ENCODE results near the gene FKBP4. TPM values are rescaled to one million over a fixed set of nuclear protein-coding genes. Genes with fewer than 3 reads are reported as not detected.
A peak's percentile ranks its signal among the peaks of the same experiment; 100 is the strongest.

The FKBP4 gene
- total RNA-seq, 2 donors from 2014 or later = 63.1 to 274 TPM

DNA sequence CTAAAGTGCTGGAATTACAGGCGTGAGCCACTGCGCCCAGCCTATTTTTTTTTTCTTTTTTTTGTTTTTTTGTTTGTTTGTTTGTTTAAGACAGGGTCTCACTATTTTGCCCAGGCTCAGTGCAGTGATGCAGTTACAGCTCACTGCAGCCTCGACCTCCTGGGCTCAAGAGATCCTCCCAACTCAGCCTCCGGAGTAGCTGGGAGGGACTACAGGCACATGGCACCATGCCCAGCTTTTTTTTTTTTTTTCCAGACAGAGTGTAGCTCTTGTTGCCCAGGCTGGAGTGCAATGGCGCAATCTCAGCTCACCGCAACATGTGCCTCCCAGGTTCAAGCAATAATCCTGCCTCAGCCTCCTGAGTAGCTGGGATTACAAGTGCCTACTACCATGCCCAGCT is 11.9 kb downstream of the FKBP4 start:
- peaks cover 14% of the 10 kb centered on the region for H3K36me3 ChIP-seq
- H3K27me3 ChIP-seq = no peaks in the 10 kb centered on the region
- no peak for TF ChIP-seq CTCF (IDR thresholded peaks at IDR 0.05)
- H3K9me3 ChIP-seq = no peaks in the 10 kb centered on the region
- H3K4me3 ChIP-seq = no peak overlapping the region
- DNase-seq = no peak
- intact Hi-C loops (cut with DNase I) = no loop called here
- peaks cover 3% of the 10 kb centered on the region for H3K4me1 ChIP-seq
- no peak overlapping the region for H3K9ac ChIP-seq (ENCODE audit: low read depth in 2 of 2, low read length in 2 of 2)
- no peak overlapping the region for H3K27ac ChIP-seq

GRCh38 chr12:2811801-2812200 is 17.0 kb downstream of the FKBP4 start:
- Histone ChIP-seq H3K4me1 (peaks cover 14% of the 10 kb centered on the region), H3K4me3 (peak overlapping the region; percentile 64), H3K9ac (ENCODE audit: low read depth in 2 of 2, low read length in 2 of 2) (peak overlapping the region in 1 of 2 donors; percentile 97), H3K27ac (no peak overlapping the region), H3K9me3 (no peaks in the 10 kb centered on the region), H3K27me3 (no peaks in the 10 kb centered on the region), H3K36me3 (no peaks in the 10 kb centered on the region)
- DNase-seq = no peak
- TF ChIP-seq CTCF (IDR thresholded peaks at IDR 0.05) = no peak
- intact Hi-C loops (cut with DNase I) = no loop called here

DNA sequence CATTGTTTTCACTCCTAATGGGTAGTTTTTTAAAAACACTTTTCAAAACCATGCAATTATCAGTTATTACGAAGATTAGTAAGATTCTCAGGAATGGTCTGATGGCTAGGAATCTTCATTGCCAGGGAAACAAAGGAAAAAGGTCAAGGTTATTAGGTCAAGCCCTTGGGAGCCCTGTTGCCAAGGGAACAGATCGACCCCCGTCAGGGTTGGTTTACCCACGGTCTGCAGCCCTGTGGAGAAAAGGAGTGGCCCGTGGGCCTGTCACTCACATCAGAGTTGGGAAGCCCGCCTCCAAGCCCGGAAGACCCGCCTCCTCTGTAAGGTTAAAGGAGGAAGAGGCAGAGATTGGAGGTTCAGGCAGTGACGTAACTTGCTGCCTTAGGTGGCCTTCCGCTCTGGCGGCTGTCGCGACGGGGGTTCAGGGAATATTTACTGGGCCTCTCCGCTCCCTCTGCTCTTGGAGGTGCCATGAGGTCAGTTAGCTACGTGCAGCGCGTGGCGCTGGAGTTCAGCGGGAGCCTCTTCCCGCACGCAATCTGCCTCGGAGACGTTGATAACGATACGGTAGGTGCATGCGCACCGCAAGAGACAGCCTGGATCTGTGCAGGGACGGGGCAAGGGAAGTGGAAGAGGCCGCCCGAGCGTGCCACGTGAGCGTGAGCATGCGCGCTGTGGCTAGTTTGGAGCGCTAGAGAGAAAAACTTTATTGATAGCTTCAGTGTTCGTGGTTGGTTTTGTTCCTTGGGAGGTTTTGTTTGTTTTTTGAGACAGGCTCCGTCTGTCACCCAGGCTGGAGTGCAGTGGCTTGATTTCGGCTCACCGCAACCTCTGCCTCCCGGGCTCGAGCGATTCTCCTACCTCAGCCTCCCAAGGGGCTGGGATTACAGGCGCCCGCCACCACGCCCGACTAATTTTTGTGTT is 17.8 kb downstream of the FKBP4 start, which contains the start of gene ITFG2:
TSS of gene ITFG2 (plus strand) at position 379 of the 924 bp plus-strand sequence. CDS start at position 472, 93 bp downstream.
- DNase-seq = peak; percentile 99
- no peaks in the 10 kb centered on the region for H3K36me3 ChIP-seq
- peak within 1 kb of the TSS; percentile 86 to 97 for H3K9ac ChIP-seq (ENCODE audit: low read depth in 2 of 2, low read length in 2 of 2)
- H3K27me3 ChIP-seq = no peaks in the 10 kb centered on the region
- no peaks in the 10 kb centered on the region for H3K9me3 ChIP-seq
- intact Hi-C loops (cut with DNase I) = no loop called here
- peak within 1 kb of the TSS; percentile 92 for H3K27ac ChIP-seq
- H3K4me1 ChIP-seq = peaks cover 14% of the 10 kb centered on the region
- peak within 1 kb of the TSS; percentile 64 for H3K4me3 ChIP-seq
- no peak for TF ChIP-seq CTCF (IDR thresholded peaks at IDR 0.05)

- no peaks in the 10 kb centered on the region for H3K27me3 ChIP-seq
- peak overlapping the region; percentile 92 for H3K27ac ChIP-seq
- peak overlapping the region; percentile 64 for H3K4me3 ChIP-seq
- peak; percentile 70 for DNase-seq
- H3K9ac ChIP-seq (ENCODE audit: low read depth in 2 of 2, low read length in 2 of 2) = peak overlapping the region; percentile 86 to 97
- peak; percentile 62 for TF ChIP-seq CTCF (IDR thresholded peaks at IDR 0.05)
- H3K4me1 ChIP-seq = peaks cover 14% of the 10 kb centered on the region
- intact Hi-C loops (cut with DNase I) = no loop called here
- H3K9me3 ChIP-seq = no peaks in the 10 kb centered on the region
- H3K36me3 ChIP-seq = no peaks in the 10 kb centered on the region
Measured at GRCh38 chr12:2813214-2814185, 18.7 kb downstream of the FKBP4 start.

GRCh38 chr12:2819810-2820209 is 25.0 kb downstream of the FKBP4 start:
- no peak overlapping the region for H3K9ac ChIP-seq (ENCODE audit: low read depth in 2 of 2, low read length in 2 of 2)

More at GRCh38 chr12:2819810-2820209, 25.0 kb downstream of the FKBP4 start:
- no peak for TF ChIP-seq CTCF (IDR thresholded peaks at IDR 0.05)
- Histone ChIP-seq H3K9me3 (no peaks in the 10 kb centered on the region), H3K36me3 (peaks cover 12% of the 10 kb centered on the region), H3K27me3 (no peaks in the 10 kb centered on the region), H3K27ac (no peak overlapping the region), H3K4me1 (no peaks in the 10 kb centered on the region), H3K4me3 (no peak overlapping the region)
- intact Hi-C loops (cut with DNase I) = no loop called here
- no peak for DNase-seq
